Limb (tissue), 2 donors: ENCODE measurements around the gene C10orf53.

ENCODE experiments used
- DNase-seq, 2 donors: peaks; one replicate each; pipeline ENCODE4 v3.0.0-alpha.2; 2016; ENCODE audit errors: extremely low spot score in 2 of 2

The C10orf53 gene, protein sequence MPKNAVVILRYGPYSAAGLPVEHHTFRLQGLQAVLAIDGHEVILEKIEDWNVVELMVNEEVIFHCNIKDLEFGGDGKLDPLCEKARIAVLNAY

DNA sequence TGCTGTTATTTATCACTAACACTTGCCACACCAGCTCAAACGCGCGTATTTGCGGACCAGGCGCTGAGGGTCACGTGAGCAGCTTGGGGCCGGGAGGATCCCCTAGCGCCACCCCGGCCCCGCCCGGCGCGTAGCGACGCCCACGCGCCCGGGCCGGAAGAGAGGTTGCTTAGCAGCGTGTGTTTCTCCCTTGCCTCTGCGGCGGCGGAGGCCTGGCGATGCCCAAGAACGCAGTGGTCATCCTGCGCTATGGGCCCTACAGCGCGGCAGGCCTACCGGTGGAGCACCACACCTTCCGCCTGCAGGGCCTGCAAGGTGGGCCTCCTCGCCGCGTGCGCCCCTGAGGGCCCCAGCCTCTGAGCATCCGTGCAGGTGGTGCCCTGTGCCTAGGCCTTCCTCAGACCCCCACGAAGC lies at the start of gene C10orf53:
TSS of gene C10orf53 (plus strand) at position 172 of the 414 bp plus-strand sequence. CDS start at position 219, 47 bp downstream.
- peak; percentile 41 to 67 for DNase-seq

GRCh38 chr10:49631975-49632374 lies 47.5 kb upstream of the C10orf53 start:
- DNase-seq = no peak

DNA sequence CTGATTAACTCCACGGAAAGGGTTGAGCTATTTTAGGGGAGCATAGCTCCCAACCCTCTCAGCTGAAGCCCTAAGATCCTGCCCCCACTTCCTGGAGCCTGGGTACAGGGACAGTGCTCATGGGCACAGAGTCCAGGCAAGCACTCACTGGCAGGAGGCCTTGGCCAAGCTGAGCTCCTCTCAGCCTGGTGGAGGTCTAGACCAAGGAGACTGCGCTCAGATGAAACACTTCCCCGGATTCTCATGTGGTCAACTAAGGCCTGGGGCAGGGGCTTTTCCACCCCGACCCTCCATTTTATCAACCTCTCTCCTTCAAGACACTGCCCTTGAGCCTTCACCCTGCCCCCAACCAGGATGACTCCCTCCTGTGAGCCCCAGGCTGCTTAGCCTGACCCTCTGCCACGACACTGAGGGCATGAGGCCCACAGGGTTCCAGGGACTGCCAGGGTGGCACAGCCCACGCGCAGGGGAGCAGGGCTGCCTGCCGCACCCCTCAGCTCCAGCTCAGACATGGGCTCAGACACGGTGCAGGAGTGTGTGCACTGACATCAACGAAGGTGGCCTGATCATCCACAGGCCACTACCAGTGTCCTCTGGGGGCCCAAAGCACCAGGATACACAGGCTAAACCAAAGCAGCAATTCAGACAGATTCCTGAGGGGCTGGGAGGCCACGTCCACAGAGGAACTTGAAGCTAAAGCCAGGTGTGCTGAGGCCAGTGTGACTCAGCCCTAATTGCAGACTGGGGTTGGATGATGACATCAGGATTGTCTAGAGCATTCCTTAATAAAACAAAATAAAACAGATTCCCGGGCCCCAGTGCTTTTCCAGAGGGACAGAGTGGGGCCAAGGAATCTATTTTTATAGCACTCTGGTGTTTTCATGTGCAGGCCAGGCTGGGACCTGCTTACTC lies 46.8 kb upstream of the C10orf53 start:
- no peak for DNase-seq

DNA sequence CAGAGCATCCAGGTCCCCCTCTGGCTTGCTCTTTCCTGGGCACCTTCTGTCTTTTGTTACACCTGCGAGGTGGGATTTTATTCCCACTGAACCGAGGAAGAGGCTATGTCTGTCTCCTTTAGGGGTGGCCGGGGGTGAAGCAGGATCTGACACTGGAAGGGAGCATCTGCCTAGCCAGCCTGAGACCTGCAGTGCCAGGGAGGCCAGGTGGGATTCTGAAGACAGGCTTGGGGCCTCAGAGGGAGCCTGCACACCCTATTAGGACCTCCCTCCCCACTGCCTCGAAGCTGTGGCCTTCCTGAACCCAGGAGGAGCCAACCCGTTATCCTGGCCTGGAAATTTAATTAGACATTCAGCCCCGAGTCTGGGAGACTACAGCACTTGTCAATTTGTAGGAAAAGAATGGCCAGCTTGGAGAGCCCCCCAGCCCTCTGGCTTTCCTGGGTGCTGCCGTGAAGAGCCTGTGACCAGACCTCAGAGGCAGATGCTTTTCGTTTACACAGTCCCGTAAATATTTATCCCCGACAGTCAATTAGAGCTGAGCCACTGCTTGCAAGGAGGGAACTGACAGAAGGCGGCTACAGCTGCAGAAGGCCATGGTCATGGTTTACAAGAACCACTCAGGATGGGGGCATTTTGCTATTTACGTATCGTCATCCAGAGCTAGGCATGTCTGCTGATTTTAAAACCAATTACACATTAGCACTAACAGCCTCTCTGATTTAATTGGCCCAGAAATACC lies 46.0 kb upstream of the C10orf53 start:
- DNase-seq = no peak

DNA sequence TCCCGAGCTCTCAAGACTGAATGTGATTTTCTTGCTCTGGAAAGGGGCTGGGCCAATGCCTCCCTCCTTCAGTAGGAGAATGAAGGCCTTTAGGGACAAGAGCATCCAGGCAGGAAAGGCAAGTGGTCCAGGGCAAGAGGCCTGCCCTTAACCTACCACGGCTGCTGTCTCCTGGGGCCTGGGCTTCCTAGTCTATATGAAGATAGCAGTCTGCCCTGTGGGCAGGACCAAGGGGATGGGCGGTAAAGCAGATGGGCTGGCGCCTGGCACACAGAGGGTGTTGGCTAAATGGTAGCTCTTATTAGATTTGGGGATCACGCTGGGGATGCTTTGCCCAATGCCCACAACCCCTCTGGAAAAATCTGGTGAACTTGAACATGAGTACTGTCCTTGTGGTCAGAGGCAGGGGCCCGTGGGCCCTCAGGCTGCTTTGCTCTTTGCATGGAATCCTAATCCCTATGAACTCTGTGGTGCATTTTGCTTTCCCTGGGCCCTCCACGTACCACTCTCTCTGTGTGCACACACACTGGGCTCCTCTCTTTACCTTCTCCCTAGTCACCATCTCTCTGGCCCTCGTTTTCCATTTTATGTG lies 45.3 kb upstream of the C10orf53 start:
- DNase-seq = peak in 1 of 2 donors; percentile 1

DNA sequence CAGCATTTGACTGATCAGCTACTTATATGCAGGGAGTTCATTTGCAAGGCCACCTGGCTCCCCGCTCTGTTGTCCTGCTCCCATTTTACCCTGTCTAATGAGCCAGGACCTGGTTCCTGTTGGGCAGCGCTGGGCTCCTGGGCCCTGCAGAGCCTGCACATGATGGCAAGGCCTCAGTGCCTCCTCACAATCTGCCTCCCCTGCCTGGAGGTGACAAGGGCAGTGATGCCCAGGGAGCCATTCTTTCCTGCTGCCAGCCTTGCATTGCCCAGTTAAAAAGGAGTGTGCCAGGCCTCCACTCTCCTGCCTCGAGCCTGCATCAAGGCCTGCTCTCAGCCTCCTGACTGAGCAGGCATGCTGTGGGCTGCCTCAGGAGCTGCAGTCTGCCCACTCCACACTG lies 37.1 kb upstream of the C10orf53 start:
- no peak for DNase-seq

DNA sequence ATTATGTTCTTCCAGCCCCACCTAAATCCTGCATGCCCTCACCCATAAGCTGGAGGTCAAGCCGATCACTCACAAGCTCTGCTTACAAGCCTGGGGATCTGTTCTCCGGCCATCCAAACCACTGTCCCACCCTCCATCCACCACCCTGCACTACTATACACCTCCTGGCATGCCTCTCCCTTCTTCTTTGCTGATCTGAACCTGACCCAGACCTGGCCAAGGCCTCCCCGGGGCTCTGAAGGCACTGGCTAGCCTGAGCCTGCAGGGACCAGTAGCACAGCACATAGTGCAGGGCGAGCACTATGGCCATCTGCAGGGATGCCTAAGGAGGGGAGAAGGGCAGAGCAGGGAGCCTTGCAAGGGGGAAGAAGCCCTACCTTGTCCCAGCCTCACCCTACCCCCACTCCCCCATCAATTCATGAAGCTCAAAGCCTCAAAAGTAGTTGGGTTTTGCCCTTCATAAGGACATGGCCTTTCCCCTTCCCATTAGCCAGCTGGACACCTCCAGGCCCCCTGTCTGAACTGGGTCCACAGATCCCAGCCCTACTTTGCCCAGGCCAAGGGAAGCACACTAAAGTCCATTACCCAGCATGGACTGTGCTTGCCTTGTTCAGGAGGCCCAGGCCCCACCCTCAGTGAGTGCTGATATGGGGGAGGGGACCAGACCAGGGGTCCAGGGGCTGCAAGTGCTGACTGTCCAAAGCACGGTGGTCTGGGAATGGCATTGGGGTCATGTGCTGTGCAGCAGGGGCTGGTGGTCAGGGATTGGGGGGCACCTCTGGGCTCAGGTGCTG lies 36.0 kb upstream of the C10orf53 start:
- no peak for DNase-seq

- DNase-seq = peak in 1 of 2 donors; percentile 18
Measured at GRCh38 chr10:49644035-49644646, 35.3 kb upstream of the C10orf53 start.

- DNase-seq = no peak
Measured at GRCh38 chr10:49645417-49645816, 34.0 kb upstream of the C10orf53 start.

DNA sequence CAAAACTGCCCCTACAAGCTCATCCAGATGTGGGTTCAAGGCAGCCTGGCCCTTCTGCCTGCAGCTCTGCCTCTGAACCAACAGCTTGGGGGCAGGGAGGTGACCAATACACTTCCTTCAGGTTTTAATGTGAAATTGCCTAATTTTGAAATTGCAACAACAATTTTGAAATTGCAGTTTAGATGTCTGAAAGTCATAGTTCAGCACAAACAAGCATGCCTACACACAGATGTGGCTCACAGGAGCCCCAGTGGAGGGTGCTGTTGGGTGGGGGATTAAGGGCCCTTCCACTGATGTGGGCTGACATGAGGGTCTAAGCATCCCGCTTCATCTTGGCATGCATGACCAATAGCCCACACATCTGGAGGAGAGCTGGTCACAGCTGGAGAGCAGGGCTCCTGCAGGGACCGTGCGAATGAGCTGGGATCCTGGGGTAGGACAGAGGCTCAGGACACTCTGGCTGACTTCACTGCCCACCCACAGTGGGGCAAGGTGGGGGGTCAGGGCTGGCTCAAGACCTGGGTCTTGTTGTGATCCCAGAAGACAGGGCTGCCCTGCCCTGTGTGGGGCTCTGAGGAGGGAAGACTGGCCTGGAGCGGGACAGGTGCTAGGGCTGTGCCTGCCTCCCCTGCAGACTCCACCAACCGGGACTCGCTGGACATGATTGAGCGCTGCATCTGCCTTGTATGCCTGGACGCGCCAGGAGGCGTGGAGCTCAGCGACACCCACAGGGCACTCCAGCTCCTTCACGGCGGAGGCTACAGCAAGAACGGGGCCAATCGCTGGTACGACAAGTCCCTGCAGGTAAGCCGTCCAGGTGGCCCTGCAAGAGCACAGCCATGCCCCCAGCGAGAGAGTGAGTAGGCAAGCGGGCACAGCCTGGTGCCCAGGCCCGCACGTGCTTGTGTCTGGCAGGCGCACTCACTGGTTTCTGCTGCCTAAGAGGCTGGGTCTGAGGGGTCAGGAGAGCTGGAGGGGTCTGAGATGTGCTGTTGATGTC lies 33.3 kb upstream of the C10orf53 start:
- no peak for DNase-seq

DNA sequence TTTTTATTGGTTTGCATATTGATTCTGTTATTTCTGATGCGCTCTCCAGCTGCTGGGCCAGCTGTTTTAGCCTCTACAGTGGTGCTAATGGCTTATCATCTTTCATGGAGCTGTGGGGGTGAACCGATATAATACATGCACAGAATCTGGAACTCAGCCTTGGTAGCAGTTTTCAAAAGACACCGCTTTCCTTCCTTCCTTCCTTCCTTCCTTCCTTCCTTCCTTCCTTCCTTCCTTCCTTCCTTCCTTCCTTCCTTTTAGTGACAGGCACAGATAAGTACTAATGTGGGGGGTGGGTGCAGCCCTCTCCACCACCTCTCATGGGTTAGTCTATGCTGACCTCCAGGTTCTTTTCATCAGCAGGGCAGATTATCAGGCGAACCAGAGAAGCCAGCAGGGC lies 31.9 kb upstream of the C10orf53 start:
- no peak for DNase-seq

DNA sequence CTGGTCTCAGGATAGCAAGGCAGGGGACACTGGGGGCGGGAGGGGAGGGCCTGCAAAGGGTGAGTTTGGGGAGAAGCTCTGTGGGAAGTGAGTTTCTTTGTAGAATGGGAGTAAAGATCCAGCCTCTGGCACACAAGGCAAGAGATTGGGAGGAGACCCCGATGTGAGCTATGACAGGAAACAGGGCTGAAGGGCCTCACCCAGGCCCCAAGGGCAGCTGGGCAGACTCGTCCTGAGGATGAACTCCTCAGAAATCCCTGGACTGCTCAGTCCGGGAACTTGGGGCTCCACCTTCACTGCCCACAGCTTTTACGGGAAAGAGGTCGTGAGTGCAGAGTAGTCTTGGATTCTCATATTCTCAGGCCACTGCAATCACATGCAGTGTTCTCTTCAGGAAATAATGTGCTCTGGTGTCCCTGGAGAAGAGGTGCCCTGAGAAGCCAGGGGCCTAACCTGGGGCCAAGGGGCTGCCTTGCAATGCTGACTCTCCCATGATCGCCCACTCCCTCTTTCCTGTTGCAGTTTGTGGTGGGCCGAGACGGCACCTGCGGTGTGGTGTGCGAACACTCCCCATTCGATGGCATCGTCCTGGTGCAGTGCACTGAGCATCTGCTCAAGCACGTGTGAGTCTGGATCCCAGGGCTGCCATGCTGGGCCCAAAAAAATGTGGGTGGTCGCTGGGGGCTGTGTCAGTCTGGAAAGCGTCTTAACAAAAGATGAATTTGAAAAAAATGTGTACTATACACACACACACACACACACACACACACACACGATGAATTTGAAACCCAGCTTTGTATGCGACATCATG lies 31.3 kb upstream of the C10orf53 start:
- DNase-seq = no peak

DNA sequence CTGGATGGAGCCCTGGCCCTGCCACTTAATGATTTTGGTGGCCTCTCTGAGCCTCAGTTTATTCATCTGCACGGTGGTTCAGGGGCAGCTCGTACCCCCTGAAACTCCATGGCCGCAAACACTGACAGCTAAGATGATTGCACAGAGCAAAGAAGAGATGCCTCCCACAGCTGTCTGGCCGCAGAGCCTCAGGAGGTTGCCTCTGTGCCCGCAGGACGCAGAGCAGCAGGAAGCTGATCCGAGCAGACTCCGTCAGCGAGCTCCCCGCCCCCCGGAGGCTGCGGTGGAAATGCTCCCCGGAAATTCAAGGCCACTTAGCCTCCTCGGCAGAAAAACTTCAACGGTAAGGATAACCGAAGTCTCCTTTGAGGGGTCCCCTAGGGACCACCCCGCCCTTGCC lies 30.2 kb upstream of the C10orf53 start:
- DNase-seq = no peak

DNA sequence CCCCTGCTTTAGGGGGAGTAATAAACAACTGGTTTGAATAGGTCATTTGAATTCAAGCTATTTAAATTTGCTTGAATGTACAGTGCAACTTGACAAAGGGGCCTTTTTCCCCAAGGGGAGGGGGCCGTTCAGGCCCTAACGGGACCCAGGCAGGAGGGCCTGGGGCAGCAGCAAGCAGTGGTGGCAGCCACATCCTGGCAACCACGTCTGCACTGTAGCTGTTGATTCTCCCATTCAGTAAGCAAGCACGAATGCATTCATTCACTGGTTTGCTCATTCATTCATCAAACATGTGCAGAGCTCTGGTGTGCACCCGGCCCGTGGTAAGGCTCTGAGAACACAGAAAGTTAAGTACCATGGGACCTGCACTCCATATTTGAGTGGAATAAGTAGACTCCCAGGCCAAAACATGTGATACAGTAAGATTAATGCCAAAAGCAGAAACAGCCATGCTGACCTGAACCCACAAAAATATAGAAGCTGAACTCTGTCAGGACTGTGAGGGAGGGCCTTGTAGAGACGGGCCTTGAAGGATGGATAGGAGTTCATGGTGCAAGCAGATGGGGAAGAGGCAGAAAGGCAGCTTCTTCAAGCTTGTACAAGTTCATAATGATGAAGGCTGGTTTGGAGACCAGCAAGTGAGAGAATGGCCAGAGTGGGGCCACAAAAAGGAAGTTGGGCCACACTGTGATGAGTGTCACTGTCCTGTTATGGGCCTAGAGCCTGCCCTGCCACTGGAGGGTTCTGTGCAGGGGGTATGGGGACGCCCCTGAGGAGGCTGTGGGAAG lies 29.3 kb upstream of the C10orf53 start:
- no peak for DNase-seq

DNA sequence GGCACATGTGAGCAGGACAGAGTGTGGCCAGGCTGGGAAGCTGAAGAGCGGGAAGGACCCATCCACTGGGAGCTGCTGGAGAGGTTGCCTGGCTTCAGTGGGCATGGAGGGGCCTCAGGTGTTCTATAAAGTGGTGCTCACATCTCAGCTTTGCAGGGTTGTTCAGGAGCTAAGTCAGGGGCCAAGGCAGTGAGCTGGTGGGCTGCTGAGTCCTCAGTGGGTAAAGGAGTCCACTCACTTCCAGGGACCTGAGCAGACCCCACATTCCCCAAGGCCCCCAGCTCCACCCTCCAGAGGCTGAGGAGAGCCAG lies 28.8 kb upstream of the C10orf53 start:
- no peak for DNase-seq

- no peak for DNase-seq
Measured at GRCh38 chr10:49651039-49651835, 28.2 kb upstream of the C10orf53 start.

GRCh38 chr10:49651917-49652316 lies 27.5 kb upstream of the C10orf53 start:
- DNase-seq = no peak
